ENCODE measurements around the gene MLLT10.
"Not testable (repeated sequence)": the region's sequence is repeated elsewhere in the genome, so short reads cannot be mapped to it uniquely, and the experiment has no call there.

MLLT10 gene

GRCh38 chr10:21712975-21713374, 178.9 kb downstream of the MLLT10 start:
- no peak for DNase-seq

- DNase-seq = no peak
Observed at GRCh38 chr10:21715531-21716195, 181.6 kb downstream of the MLLT10 start.

GRCh38 chr10:21717437-21718054, 183.5 kb downstream of the MLLT10 start:
- not testable (repeated sequence) for DNase-seq

GRCh38 chr10:21719502-21719901, 185.5 kb downstream of the MLLT10 start:
- DNase-seq = no peak

- no peak for DNase-seq
Observed at GRCh38 chr10:21720090-21720489, 186.1 kb downstream of the MLLT10 start.

- no peak for DNase-seq
Observed at GRCh38 chr10:21721000-21721665, 187.1 kb downstream of the MLLT10 start.

- no peak for DNase-seq
Observed at GRCh38 chr10:21722209-21722608, 188.2 kb downstream of the MLLT10 start.

- no peak for DNase-seq
Observed at GRCh38 chr10:21724020-21724589, 190.1 kb downstream of the MLLT10 start.

- peak; percentile 96 for DNase-seq
Observed at GRCh38 chr10:21724687-21725367, 190.8 kb downstream of the MLLT10 start.

- DNase-seq = no peak
Observed at GRCh38 chr10:21726601-21727225, 192.7 kb downstream of the MLLT10 start.

- no peak for DNase-seq
Observed at GRCh38 chr10:21727452-21728168, 193.6 kb downstream of the MLLT10 start.

GRCh38 chr10:21728618-21729017, 194.6 kb downstream of the MLLT10 start:
- DNase-seq = no peak

GRCh38 chr10:21732067-21732772, 198.2 kb downstream of the MLLT10 start:
- DNase-seq = peak; percentile 23

GRCh38 chr10:21733710-21734109, 199.7 kb downstream of the MLLT10 start:
- DNase-seq = no peak

GRCh38 chr10:21737106-21737505, 203.1 kb downstream of the MLLT10 start:
- DNase-seq = no peak

- no peak for DNase-seq
Observed at GRCh38 chr10:21740989-21741388, 207.0 kb downstream of the MLLT10 start.

GRCh38 chr10:21742740-21743412, 208.8 kb downstream of the MLLT10 start:
- no peak for DNase-seq

- DNase-seq = no peak
Observed at GRCh38 chr10:21744223-21744622, 210.2 kb downstream of the MLLT10 start.

- no peak for DNase-seq
Observed at GRCh38 chr10:21746118-21746517, 212.1 kb downstream of the MLLT10 start.

GRCh38 chr10:21747809-21748208, 213.8 kb downstream of the MLLT10 start:
- DNase-seq = no peak

- DNase-seq = no peak
Observed at GRCh38 chr10:21749788-21750187, 215.8 kb downstream of the MLLT10 start.
